Astrocyte (in vitro differentiated cells and primary cell): ENCODE measurements around the gene ID1. TPM values are rescaled to one million over a fixed set of nuclear protein-coding genes. Genes with fewer than 3 reads are reported as not detected.

Experiments
- DNase-seq: peaks from one replicate; pipeline ENCODE4 v3.0.0-alpha.2; 2010; ENCODE audit warnings: low read depth
- FAIRE-seq: peaks from 2 replicates; lab custom pipeline; 2011; peaks lifted over from hg19 to GRCh38; lab: Jason Lieb, UNC
- H2AFZ ChIP-seq: 2 replicates; pipeline ENCODE4 v1.6.0; 2012; ENCODE audit warnings: low read depth, low read length, inconsistent platforms
- H3K27ac ChIP-seq: 2 replicates; pipeline ENCODE4 v1.5.1; 2011; ENCODE audit warnings: low read depth, low read length, inconsistent platforms
- H3K27me3 ChIP-seq: 2 replicates; pipeline ENCODE4 v1.6.0; 2011; ENCODE audit warnings: low read length, inconsistent platforms; ENCODE audit not compliant: insufficient read depth
- H3K36me3 ChIP-seq: 2 replicates; pipeline ENCODE4 v1.5.1; 2011; ENCODE audit warnings: low read length, inconsistent platforms; ENCODE audit not compliant: insufficient read depth
- H3K4me1 ChIP-seq: 2 replicates; pipeline ENCODE4 v1.5.1; 2011; ENCODE audit warnings: low read length, inconsistent platforms; ENCODE audit not compliant: insufficient read depth
- H3K4me2 ChIP-seq: 2 replicates; pipeline ENCODE4 v1.6.0; 2012; ENCODE audit warnings: low read length, inconsistent platforms
- H3K4me3 ChIP-seq: 2 replicates; pipeline ENCODE4 v1.5.1; 2011; ENCODE audit warnings: low read depth, mild to moderate bottlenecking, low read length, inconsistent platforms; ENCODE audit not compliant: insufficient read depth
- H3K79me2 ChIP-seq: 2 replicates; pipeline ENCODE4 v1.6.0; 2012; ENCODE audit warnings: mild to moderate bottlenecking, low read length, inconsistent platforms; ENCODE audit not compliant: insufficient read depth
- H3K9ac ChIP-seq: 2 replicates; pipeline ENCODE4 v1.6.0; 2012; ENCODE audit warnings: mild to moderate bottlenecking, low read length, inconsistent platforms
- H3K9me3 ChIP-seq: 2 replicates; pipeline ENCODE4 v1.5.1; 2012; ENCODE audit warnings: low read depth, mild to moderate bottlenecking, low read length, inconsistent platforms; ENCODE audit not compliant: insufficient read depth
- H4K20me1 ChIP-seq: 2 replicates; pipeline ENCODE4 v1.6.0; 2012; ENCODE audit warnings: low read length, inconsistent platforms; ENCODE audit not compliant: insufficient read depth
- H3K27ac Mint-ChIP-seq: one replicate; pipeline ENCODE4 v1.8.0; 2021; ENCODE audit warnings: mild to moderate bottlenecking, mixed read lengths; ENCODE audit not compliant: unreplicated experiment
- H3K27me3 Mint-ChIP-seq: one replicate; pipeline ENCODE4 v1.8.0; 2021; ENCODE audit warnings: low read depth, mixed read lengths; ENCODE audit not compliant: unreplicated experiment
- H3K36me3 Mint-ChIP-seq: one replicate; pipeline ENCODE4 v1.8.0; 2021; ENCODE audit warnings: low read depth, mixed read lengths; ENCODE audit not compliant: unreplicated experiment
- H3K4me1 Mint-ChIP-seq: one replicate; pipeline ENCODE4 v1.8.0; 2021; ENCODE audit warnings: low read depth, mixed read lengths; ENCODE audit not compliant: unreplicated experiment
- H3K4me3 Mint-ChIP-seq: one replicate; pipeline ENCODE4 v1.8.0; 2021; ENCODE audit warnings: mild to moderate bottlenecking, moderate library complexity, mixed read lengths; ENCODE audit not compliant: unreplicated experiment
- H3K9me3 Mint-ChIP-seq: one replicate; pipeline ENCODE4 v1.8.0; 2021; ENCODE audit warnings: mild to moderate bottlenecking, mixed read lengths; ENCODE audit not compliant: unreplicated experiment
- EZH2 ChIP-seq: IDR thresholded peaks from 2 replicates; pipeline ENCODE4 v1.6.1; 2012; ENCODE audit warnings: mild to moderate bottlenecking, low read length, inconsistent platforms; ENCODE audit not compliant: insufficient read depth
- total RNA-seq: library from RNA; stranded (reverse); gene quantifications from 2 replicates; pipeline ENCODE4 v1.2.1, GENCODE V29; 2021
- TF ChIP-seq, protein P1 (sequence below): IDR thresholded peaks from 2 replicates; pipeline ENCODE4 v1.5.1; 2011; ENCODE audit warnings: low read depth, mild to moderate bottlenecking, inconsistent platforms, low read length, moderate library complexity; ENCODE audit not compliant: insufficient read depth

The ID1 gene
- total RNA-seq, 1 donor from 2014 or later = 73.7 TPM

DNA sequence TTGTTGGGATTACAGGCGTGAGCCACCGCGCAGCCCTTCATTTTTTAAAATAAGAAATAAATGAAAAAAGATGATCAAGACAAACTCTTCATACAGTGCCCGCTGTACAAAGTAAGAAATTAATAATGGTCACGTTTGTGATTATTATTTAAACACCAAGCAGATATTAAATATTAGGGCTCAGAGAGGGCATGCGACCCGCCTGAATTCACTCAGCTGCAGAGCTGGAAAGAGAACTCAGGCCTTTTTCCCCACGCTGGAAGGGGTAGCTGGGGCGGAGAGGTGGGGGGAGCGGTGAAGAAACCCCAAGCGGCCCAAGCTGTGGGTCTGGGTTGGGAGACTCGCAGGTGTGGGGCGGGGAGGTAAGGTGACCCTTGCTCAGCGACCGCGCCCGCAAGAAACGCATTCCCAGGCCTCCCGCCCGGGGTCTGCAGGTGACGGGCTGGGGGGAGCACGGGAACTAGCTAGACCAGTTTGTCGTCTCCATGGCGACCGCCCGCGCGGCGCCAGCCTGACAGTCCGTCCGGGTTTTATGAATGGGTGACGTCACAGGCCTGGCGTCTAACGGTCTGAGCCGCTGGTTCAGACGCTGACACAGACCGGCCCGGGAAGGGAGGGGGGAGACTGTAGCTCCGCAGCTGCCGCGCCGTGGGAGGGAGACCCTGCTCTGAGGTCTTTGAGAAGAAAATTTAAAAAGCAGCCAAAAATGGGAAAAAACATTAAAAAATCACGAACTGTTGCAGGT lies 1.1 kb upstream of the ID1 start:
- Mint-ChIP-seq H3K9me3 (peaks cover 4% of the 10 kb centered on the region), H3K27ac (peak overlapping the region; percentile 79), H3K36me3 (no peaks in the 10 kb centered on the region), H3K4me1 (peaks cover 30% of the 10 kb centered on the region), H3K27me3 (no peaks in the 10 kb centered on the region), H3K4me3 (peak overlapping the region; percentile 98)
- no peaks in the 10 kb centered on the region for H3K27me3 ChIP-seq
- H3K4me2 ChIP-seq = peak overlapping the region; percentile 89
- no peak for TF ChIP-seq EZH2
- TF ChIP-seq, protein P1, sequence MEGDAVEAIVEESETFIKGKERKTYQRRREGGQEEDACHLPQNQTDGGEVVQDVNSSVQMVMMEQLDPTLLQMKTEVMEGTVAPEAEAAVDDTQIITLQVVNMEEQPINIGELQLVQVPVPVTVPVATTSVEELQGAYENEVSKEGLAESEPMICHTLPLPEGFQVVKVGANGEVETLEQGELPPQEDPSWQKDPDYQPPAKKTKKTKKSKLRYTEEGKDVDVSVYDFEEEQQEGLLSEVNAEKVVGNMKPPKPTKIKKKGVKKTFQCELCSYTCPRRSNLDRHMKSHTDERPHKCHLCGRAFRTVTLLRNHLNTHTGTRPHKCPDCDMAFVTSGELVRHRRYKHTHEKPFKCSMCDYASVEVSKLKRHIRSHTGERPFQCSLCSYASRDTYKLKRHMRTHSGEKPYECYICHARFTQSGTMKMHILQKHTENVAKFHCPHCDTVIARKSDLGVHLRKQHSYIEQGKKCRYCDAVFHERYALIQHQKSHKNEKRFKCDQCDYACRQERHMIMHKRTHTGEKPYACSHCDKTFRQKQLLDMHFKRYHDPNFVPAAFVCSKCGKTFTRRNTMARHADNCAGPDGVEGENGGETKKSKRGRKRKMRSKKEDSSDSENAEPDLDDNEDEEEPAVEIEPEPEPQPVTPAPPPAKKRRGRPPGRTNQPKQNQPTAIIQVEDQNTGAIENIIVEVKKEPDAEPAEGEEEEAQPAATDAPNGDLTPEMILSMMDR = no peak
- no peaks in the 10 kb centered on the region for H3K9me3 ChIP-seq
- H3K27ac ChIP-seq = peak overlapping the region; percentile 98
- H3K9ac ChIP-seq = peak overlapping the region; percentile 97
- peaks cover 31% of the 10 kb centered on the region for H3K79me2 ChIP-seq
- H3K4me1 ChIP-seq = peaks cover 43% of the 10 kb centered on the region
- DNase-seq (peak; percentile 96), FAIRE-seq (no peak)
- no peak overlapping the region for H2AFZ ChIP-seq
- H3K36me3 ChIP-seq = no peaks in the 10 kb centered on the region
- peaks cover 24% of the 10 kb centered on the region for H4K20me1 ChIP-seq
- peak overlapping the region; percentile 91 for H3K4me3 ChIP-seq

DNA sequence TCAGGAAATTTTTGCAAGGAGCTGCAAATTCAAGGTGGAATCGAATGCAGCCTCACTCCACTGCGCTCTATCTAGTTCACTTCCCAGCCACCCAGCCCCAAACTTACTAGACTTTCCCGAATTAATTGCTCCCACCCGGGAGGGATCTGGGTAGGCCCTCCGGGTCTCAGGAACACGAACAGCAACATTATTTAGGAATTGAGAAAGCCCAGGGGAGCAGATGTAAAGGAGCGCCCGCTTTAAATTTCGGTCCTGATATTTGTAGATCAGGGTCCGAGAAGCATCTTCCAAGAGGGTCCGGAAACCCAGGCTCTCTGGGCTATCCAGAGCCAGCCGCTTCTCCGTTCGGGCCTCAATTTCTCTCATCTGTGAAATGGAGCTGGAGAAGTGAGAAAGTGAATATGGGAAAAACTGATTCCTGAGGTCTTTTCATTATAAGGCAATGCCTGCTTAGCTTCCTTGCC lies 490 bp upstream of the ID1 start:
- Mint-ChIP-seq H3K9me3 (peaks cover 4% of the 10 kb centered on the region), H3K27ac (peak overlapping the region; percentile 79), H3K36me3 (no peaks in the 10 kb centered on the region), H3K27me3 (no peaks in the 10 kb centered on the region), H3K4me1 (peaks cover 30% of the 10 kb centered on the region), H3K4me3 (peak overlapping the region; percentile 98)
- peaks cover 24% of the 10 kb centered on the region for H4K20me1 ChIP-seq
- no peaks in the 10 kb centered on the region for H3K27me3 ChIP-seq
- H3K4me3 ChIP-seq = peak overlapping the region; percentile 91
- H3K4me2 ChIP-seq = peak overlapping the region; percentile 89
- no peaks in the 10 kb centered on the region for H3K36me3 ChIP-seq
- no peak for FAIRE-seq
- no peaks in the 10 kb centered on the region for H3K9me3 ChIP-seq
- no peak for DNase-seq
- peaks cover 43% of the 10 kb centered on the region for H3K4me1 ChIP-seq
- H3K27ac ChIP-seq = peak overlapping the region; percentile 98
- peak overlapping the region; percentile 97 for H3K9ac ChIP-seq
- peaks cover 31% of the 10 kb centered on the region for H3K79me2 ChIP-seq
- TF ChIP-seq, protein P1 = no peak
- no peak for TF ChIP-seq EZH2
- H2AFZ ChIP-seq = no peak overlapping the region
